Measurements from ENCODE around the gene NENF.

The NENF gene

GRCh38 chr1:212461916-212462660 lies 29.4 kb downstream of the NENF start:
- TF ChIP-seq, protein P1, sequence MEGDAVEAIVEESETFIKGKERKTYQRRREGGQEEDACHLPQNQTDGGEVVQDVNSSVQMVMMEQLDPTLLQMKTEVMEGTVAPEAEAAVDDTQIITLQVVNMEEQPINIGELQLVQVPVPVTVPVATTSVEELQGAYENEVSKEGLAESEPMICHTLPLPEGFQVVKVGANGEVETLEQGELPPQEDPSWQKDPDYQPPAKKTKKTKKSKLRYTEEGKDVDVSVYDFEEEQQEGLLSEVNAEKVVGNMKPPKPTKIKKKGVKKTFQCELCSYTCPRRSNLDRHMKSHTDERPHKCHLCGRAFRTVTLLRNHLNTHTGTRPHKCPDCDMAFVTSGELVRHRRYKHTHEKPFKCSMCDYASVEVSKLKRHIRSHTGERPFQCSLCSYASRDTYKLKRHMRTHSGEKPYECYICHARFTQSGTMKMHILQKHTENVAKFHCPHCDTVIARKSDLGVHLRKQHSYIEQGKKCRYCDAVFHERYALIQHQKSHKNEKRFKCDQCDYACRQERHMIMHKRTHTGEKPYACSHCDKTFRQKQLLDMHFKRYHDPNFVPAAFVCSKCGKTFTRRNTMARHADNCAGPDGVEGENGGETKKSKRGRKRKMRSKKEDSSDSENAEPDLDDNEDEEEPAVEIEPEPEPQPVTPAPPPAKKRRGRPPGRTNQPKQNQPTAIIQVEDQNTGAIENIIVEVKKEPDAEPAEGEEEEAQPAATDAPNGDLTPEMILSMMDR (IDR thresholded peaks at IDR 0.05; ENCODE audit: low read depth, low read length) = no peak
- H3K4me3 ChIP-seq (ENCODE audit: low read depth, low read length) = no peak overlapping the region

- TF ChIP-seq, protein P1 (IDR thresholded peaks at IDR 0.05; ENCODE audit: low read depth, low read length) = no peak
- H3K4me3 ChIP-seq (ENCODE audit: low read depth, low read length) = no peak overlapping the region
Observed at GRCh38 chr1:212463565-212464285, 31.0 kb downstream of the NENF start.

DNA sequence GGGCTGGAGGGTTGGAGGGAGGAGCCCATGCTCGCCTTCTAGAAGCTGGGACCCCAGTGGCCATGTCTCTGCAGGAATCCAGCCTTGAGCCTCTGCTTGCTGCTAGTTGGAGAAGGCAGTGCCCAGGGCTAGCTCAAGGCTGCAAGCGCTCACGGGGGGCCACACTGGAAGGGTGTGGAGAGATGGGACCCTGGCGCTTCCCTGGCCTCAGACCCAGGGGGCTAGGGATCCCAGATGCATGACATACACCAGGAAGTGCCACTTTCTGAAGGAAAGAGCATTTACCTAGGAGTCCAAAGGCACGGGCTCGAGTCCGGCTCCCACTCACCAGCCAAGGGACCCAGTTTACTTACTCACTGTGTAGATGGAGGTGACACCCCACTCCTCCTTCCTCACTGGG lies 32.6 kb downstream of the NENF start:
- H3K4me3 ChIP-seq (ENCODE audit: low read depth, low read length) = no peak overlapping the region
- TF ChIP-seq, protein P1 (IDR thresholded peaks at IDR 0.05; ENCODE audit: low read depth, low read length) = no peak

GRCh38 chr1:212466437-212466836 lies 33.7 kb downstream of the NENF start:
- TF ChIP-seq, protein P1 (IDR thresholded peaks at IDR 0.05; ENCODE audit: low read depth, low read length) = no peak
- H3K4me3 ChIP-seq (ENCODE audit: low read depth, low read length) = no peak overlapping the region

- H3K4me3 ChIP-seq (ENCODE audit: low read depth, low read length) = no peak overlapping the region
- TF ChIP-seq, protein P1 (IDR thresholded peaks at IDR 0.05; ENCODE audit: low read depth, low read length) = no peak
Observed at GRCh38 chr1:212466898-212467650, 34.4 kb downstream of the NENF start.

DNA sequence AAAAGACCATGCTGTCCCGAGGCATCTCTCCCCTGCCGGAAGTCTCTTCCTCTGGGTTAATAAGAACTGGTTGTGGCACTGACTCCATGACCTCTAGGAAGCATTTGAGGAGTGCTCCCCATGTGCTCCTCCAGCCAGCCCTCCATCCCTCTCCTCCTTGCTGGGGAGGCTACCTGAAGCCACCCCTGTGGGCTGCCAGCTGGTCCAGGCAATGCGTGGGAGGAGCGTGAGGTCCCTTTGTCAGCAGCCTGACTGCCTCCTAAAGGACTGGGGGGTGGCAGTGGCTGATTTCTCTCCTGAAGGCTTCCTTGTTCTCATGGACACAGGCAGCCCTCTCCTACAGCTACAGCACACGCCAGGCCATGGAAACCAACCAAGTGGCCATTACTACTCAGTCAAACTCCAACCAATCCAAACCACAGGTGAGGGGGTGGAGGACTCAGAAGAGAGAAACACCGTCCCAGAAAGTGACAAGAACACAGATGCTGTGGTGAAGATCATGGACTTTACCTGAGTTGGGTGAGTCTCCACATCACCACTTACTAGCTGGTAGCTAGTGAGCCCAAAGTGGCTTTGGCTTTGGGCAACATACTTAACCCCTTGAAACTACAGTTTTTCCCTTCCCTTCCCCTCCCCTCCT lies 35.2 kb downstream of the NENF start:
- no peak overlapping the region for H3K4me3 ChIP-seq (ENCODE audit: low read depth, low read length)
- TF ChIP-seq, protein P1 (IDR thresholded peaks at IDR 0.05; ENCODE audit: low read depth, low read length) = no peak

Data from WI38 (cell line).